HG02885 (cell line): ENCODE measurements around the gene TOM1L2.
"Not testable (repeated sequence)": the region's sequence is repeated elsewhere in the genome, so short reads cannot be mapped to it uniquely, and the experiment has no call there.

ENCODE experiments used
- ATAC-seq: cut with Tn5 transposase; IDR thresholded peaks from one replicate; pipeline ENCODE4 v1.9.1; 2021; ENCODE audit warnings: mild to moderate bottlenecking; ENCODE audit not compliant: unreplicated experiment, poor library complexity

The TOM1L2 gene

DNA sequence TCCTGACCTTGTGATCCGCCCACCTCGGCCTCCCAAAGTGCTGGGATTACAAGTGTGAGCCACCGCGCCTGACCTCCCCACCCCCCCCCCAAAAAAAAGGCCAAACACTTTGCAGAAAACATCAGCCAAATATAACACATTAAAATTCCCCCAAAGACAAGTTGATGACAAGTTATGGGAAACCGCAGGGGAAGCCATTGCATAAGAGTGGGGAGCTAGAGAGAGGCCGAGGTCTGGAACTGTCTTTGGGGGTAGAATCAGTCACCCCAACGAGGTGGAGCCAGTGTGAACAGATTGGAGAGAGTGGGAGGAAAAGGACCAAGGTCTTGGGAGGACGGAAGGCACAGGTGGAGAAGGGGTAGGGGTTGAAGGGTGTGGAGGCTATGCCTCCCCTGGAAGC lies 3.2 kb upstream of the TOM1L2 start:
- no peak for ATAC-seq

GRCh38 chr17:17972952-17973254 lies 703 bp upstream of the TOM1L2 start:
- ATAC-seq: no peak

- no peak for ATAC-seq
These were observed 622 bp downstream of the TOM1L2 start for GRCh38 chr17:17971431-17972125.

DNA sequence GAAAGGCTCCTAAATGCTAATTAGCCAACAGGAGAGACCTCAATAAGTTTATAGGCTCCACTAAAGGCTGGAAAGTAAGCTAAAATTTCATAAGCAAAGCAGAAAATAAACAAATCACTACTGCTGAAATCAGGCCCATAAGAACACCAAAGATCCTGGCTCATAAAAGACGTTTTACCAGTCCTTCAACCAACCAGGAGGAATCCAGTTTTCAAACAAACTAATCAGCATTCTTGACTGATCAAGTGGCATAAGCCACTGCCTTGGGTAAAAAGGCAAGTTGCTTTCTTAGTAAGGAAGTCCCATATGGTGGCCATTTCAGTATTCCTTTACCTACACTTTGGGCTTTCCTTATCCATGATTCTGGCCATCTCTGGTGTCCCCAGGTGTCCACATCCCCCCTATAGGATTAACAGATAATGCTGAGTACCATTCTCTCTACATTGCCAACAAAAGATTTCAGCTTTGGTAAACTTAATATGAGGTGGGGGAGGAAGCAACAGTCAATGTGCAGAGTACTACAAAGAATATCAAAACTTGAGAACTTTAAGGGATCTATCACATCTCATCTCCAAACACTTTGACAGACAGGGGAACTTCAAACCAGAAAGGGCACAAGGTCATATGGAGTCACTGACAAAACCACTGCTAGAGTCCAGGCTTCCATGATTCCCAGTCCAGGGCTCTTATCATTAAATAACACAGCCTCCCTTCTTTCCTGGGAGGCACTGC lies 1.3 kb downstream of the TOM1L2 start:
- no peak for ATAC-seq

- ATAC-seq: no peak
These were observed 5.8 kb downstream of the TOM1L2 start for GRCh38 chr17:17966399-17966798.

GRCh38 chr17:17965152-17965721 lies 7.0 kb downstream of the TOM1L2 start:
- no peak for ATAC-seq

DNA sequence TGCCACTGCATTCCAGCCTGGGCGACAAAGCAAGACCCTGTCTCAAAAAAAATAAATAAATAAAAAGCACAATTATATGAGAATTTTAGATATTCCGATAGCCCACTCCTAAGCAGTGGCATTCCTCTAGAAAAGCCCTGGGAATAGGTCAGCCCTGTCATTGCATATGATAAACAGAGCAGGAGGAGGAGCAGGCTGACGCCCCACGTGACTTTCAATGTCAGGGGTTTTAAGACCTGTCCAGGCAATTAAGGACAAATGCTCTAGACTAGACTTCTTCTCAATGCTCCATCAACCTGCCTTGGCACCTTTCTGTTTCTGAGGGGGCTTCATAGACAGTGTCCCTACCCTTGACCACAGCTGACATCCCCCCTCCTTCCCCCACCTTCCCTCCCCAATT lies 7.5 kb downstream of the TOM1L2 start:
- no peak for ATAC-seq

- ATAC-seq: no peak
These were observed 8.3 kb downstream of the TOM1L2 start for GRCh38 chr17:17963694-17964436.

DNA sequence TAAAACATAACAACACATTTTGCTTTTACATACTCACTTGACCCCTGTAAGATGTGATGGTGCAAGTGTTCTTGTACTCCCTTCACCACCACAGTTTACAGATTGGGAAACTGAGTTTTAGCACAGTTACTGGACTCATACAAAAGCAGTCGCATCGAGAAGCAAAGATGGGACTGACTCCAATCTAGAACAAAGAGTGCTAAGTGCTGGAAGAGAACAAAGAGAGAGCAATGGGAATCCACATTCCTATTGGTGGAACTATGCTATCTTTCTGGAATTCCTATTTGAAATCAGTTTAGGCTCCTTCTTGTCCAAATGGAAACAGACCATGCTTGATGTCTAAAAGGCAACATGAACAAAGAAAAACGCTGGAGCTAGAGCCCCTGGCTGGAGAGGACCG lies 9.1 kb downstream of the TOM1L2 start:
- ATAC-seq: no peak

- no peak for ATAC-seq
These were observed 11.6 kb downstream of the TOM1L2 start for GRCh38 chr17:17960500-17961030.

- ATAC-seq: no peak
These were observed 12.5 kb downstream of the TOM1L2 start for GRCh38 chr17:17959520-17960361.

- no peak for ATAC-seq
These were observed 13.2 kb downstream of the TOM1L2 start for GRCh38 chr17:17958982-17959381.

GRCh38 chr17:17957584-17957916 lies 14.7 kb downstream of the TOM1L2 start:
- no peak for ATAC-seq

DNA sequence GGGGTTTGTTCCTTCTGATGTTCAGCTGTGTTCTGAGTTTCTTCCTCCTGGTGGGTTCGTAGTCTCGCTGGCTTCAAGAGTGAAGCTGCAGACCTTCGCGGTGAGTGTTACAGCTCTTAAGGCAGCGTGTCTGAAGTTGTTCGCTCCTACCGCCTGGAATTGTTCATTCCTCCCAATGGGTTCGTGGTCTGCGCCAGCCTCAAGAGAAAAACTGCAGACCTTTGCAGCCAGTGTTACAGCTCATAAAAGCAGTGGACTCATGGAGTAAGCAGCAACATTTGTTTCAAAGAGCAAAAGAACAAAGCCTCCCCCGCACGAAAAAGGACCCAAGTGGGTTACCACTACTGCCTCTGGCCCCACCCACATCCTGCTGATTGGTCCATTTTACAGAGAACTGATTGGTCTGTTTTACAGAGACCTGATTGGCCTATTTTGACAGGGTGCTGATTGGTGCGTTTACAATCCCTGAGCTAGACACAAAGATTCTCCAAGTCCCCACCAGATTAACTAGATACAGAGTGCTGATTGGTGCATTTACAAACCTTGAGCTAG lies 16.3 kb downstream of the TOM1L2 start:
- not testable (repeated sequence) for ATAC-seq

DNA sequence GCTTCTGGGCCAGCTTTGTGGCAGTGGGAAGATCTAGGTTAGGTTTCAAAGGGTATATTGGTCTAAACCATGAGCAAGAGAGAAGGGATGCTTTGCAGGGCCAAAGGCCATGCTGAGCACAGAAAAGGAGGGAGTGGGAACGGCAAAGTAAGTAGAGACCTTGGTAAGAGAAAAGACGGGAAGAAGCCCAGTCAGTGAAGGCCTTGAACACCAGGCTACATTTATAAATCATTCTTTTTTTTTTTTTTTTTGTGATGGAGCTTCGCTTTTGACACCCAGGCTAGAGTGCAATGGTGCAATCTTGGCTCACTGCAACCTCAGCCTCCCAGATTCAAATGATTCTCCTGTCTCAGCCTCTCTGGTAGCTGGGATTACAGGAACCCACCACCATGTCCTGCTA lies 18.1 kb downstream of the TOM1L2 start:
- ATAC-seq: no peak

DNA sequence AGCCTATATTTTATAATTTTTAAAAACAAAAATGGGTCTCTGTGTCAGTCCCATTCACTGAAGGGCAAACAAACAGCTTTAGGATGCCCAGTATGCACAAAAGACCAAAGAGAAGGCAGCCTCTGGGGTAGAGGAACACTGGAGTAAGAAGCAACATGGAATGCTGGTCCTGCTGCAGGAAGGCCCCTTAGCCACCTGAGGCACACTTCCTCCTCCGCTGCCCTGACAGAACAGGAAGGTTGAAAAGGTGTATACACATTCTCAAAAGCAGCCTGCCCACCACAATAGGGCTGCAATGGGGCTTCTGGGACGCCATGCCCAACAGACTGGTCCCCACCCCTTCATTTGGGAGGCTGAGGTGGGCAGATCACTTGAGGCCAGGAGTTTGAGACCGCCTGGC lies 19.5 kb downstream of the TOM1L2 start:
- ATAC-seq: no peak

DNA sequence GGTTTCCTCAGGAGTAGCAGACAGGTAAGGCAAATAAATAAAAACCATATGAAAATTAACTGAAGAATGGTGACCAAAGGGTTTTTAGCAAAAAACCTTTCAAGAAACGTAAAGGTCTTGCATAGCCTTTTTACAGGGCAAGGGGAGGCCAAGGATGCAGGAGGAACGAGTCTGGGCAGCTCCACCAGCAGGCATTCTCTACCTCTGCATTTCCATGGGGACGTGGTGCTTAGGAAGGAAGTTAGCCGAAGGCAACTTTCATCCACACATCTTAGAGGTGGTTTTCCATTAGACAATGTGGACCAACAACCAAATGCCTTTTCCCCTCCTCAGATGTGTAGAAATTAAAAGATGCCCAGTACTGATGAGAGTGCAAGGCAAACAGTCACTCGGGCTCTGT lies 20.7 kb downstream of the TOM1L2 start:
- no peak for ATAC-seq

DNA sequence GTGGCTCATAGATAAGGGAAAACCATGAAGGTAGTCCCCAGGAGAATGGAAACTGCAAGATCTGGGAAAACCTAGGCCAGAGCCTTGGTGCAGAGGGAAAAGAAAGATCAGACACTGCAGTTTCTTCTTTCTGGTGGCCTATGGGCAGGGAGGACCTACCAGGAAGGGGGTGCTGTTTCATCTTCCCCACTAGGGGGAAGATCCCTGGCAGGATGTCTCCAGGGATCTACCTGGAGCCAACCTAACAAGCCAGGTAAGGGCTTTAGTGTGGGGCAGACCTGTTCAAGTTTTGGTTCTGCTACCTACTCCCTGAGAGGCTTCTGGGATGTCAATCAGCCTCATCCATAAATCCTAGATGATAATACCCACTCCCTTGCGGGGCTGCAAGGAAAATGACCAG lies 21.4 kb downstream of the TOM1L2 start:
- ATAC-seq: no peak

- no peak for ATAC-seq
These were observed 21.9 kb downstream of the TOM1L2 start for GRCh38 chr17:17950347-17950746.

- ATAC-seq: no peak
These were observed 24.2 kb downstream of the TOM1L2 start for GRCh38 chr17:17947966-17948365.
